Esophagus squamous epithelium (tissue), 5 donors: ENCODE data around the gene CDK5RAP1. TPM values are rescaled to one million over a fixed set of nuclear protein-coding genes. Genes with fewer than 3 reads are reported as not detected.

Experiments used
- DNase-seq: peaks from one replicate; lab custom pipeline; 2025; lab: John Stamatoyannopoulos, UW
- H3K27ac ChIP-seq, 4 donors: fragments of 200-600 bp; sonication (generic); one replicate each; pipeline ENCODE4 v1.5.1; 2016 to 2019; ENCODE audit warnings: mild to moderate bottlenecking in 1 of 4
- H3K27me3 ChIP-seq, 4 donors: fragments of 200-600 bp; sonication (generic); 1 replicate in 3 of 4; 2 replicates in 1 of 4; pipeline versions ENCODE4 v1.5.1 to v1.6.0; 2017 to 2021; ENCODE audit warnings: antibody characterized with exemption in 1 of 4
- H3K36me3 ChIP-seq, 3 donors: fragments of 200-600 bp; sonication (generic); one replicate each; pipeline ENCODE4 v1.5.1; 2016 to 2019
- H3K4me1 ChIP-seq, 3 donors: fragments of 200-600 bp; sonication (generic); one replicate each; pipeline ENCODE4 v1.5.1; 2017 to 2019
- H3K4me3 ChIP-seq, 4 donors: fragments of 200-600 bp; sonication (generic); 1 replicate in 3 of 4; 2 replicates in 1 of 4; pipeline ENCODE4 v1.5.1; 2016 to 2019; ENCODE audit warnings: mild to moderate bottlenecking in 2 of 4, moderate library complexity in 1 of 4
- H3K9me3 ChIP-seq, 3 donors: fragments of 200-600 bp; sonication (generic); one replicate each; pipeline ENCODE4 v1.5.1; 2016 to 2019
- CTCF ChIP-seq, 6 experiments: fragments of 450-650 bp in 4 of 6; fragments of 200-600 bp in 2 of 6; sonication (generic) in 2 of 6; IDR thresholded peaks; one replicate each; pipeline ENCODE4 v1.5.1; 2016 to 2019; ENCODE audit warnings: antibody characterized with exemption in 6 of 6, mild to moderate bottlenecking in 4 of 6, moderate library complexity in 4 of 6
- POLR2A ChIP-seq, 4 donors: fragments of 450-650 bp; IDR thresholded peaks; one replicate each; pipeline ENCODE4 v1.6.1; 2017; ENCODE audit warnings: antibody characterized with exemption in 4 of 4, mild to moderate bottlenecking in 4 of 4, moderate library complexity in 3 of 4
- WGBS, 2 donors: methylation state at CpG; one replicate each; pipeline ENCODE4 v1.1.5; 2018; 5-methylcytosine and 5-hydroxymethylcytosine counted together
- intact Hi-C: fragments of 100-400 bp; cut with DNase I; formaldehyde crosslinking; loops from one replicate; pipeline ENCODE4 v1.15.0; 2022
- total RNA-seq, 4 donors: library from RNA; depleted of rRNA; stranded (reverse); fragments of >200 nt; gene quantifications; one replicate each; pipeline ENCODE4 v1.1.0, GENCODE V29; 2016
- donor health status: DM: yes; HTN: yes; CAD: no.

CDK5RAP1 gene
- total RNA-seq, 4 donors from 2014 or later = 13.5 to 23.2 (median 20.1) TPM

- DNase-seq = no peak
- H3K36me3 ChIP-seq = peaks cover 14 to 99% (median 22%) of the 10 kb centered on the region in 3 donors
- 82 to 87% methylated on average over 3 to 4 of the region's 4 CpGs for WGBS, 2 donors
Measured at GRCh38 chr20:33372993-33373441, 28.3 kb downstream of the CDK5RAP1 start.

GRCh38 chr20:33370291-33370690, 31.0 kb downstream of the CDK5RAP1 start:
- H3K4me1 ChIP-seq = no peaks in the 10 kb centered on the region
- peak overlapping the region in 2 of 4 donors; percentile 54 to 72 for H3K27ac ChIP-seq
- no peaks in the 10 kb centered on the region for H3K27me3 ChIP-seq
- H3K4me3 ChIP-seq = no peak overlapping the region
- intact Hi-C loops = no loop called here
- no peak for DNase-seq
- H3K36me3 ChIP-seq = peaks cover 8 to 99% (median 15%) of the 10 kb centered on the region in 3 donors
- TF ChIP-seq CTCF (IDR thresholded peaks at IDR 0.05) (no peak), POLR2A (IDR thresholded peaks at IDR 0.05) (peak in 1 of 4 donors; percentile 22)
- 88 to 89% methylated on average over 5 to 7 of the region's 8 CpGs for WGBS, 2 donors
- no peaks in the 10 kb centered on the region for H3K9me3 ChIP-seq

More at GRCh38 chr20:33372993-33373441, 28.3 kb downstream of the CDK5RAP1 start:
- intact Hi-C loops = no loop called here
- no peaks in the 10 kb centered on the region for H3K27me3 ChIP-seq
- no peak overlapping the region for H3K27ac ChIP-seq
- TF ChIP-seq CTCF (IDR thresholded peaks at IDR 0.05) (no peak), POLR2A (IDR thresholded peaks at IDR 0.05) (no peak)
- no peaks in the 10 kb centered on the region for H3K4me1 ChIP-seq
- H3K4me3 ChIP-seq = no peak overlapping the region
- H3K9me3 ChIP-seq = no peaks in the 10 kb centered on the region

GRCh38 chr20:33362898-33363297, 38.4 kb downstream of the CDK5RAP1 start:
- H3K36me3 ChIP-seq = peaks cover 0 to 99% (median 6%) of the 10 kb centered on the region in 3 donors

DNA sequence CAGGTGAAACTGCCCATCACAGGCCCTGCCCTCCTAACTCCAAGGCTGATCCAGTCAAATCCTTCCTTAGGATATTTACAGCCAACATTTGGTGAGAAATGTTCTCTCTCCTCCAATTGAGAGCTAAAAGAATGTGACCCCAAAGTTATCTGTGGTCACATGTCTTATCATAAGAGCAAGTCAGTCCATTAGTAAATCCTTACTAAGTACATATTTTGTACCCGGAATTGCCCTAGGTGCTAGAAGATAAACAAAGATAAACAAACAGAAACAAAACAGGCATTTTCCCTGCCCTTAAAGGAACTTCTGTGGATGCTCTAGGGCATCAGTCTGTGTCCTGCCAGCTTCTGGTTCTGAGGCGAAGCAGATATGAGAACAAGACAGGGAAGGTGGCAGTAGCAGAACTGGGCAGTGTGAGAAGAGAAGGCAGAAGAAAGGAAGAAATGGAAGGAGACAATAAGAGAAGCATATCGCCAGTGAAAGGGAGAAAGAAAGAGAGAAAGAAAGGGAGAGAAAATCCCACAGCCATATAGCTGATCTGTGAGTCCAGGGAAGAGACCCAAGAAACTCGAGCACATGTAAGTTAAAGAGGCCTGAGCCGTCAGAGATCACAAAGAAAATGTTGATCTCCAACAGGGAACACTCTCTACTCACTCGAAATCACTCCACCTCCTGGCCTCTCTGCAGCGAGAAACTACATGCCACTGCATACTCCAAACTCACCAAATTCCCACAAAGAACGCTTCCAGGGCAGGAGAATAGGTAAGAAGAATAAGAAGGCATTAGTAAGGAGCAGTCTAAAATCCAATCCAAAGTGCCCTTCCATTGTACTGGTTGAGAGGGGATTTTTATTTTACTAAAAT, 41.7 kb downstream of the CDK5RAP1 start:
- Histone ChIP-seq H3K27ac (no peak overlapping the region), H3K4me1 (no peaks in the 10 kb centered on the region), H3K36me3 (peaks cover 0 to 97% (median 0%) of the 10 kb centered on the region in 3 donors), H3K27me3 (no peaks in the 10 kb centered on the region), H3K9me3 (no peaks in the 10 kb centered on the region), H3K4me3 (no peak overlapping the region)
- intact Hi-C loops = no loop called here
- TF ChIP-seq CTCF (IDR thresholded peaks at IDR 0.05) = no peak
- TF ChIP-seq POLR2A (IDR thresholded peaks at IDR 0.05) = no peak
- DNase-seq = no peak
- 84 to 87% methylated on average over 8 of the region's 8 CpGs for WGBS, 2 donors

More at GRCh38 chr20:33362898-33363297, 38.4 kb downstream of the CDK5RAP1 start:
- TF ChIP-seq POLR2A (IDR thresholded peaks at IDR 0.05) = no peak
- no peak for TF ChIP-seq CTCF (IDR thresholded peaks at IDR 0.05)
- DNase-seq = no peak
- intact Hi-C loops = no loop called here
- no peaks in the 10 kb centered on the region for H3K9me3 ChIP-seq
- no peaks in the 10 kb centered on the region for H3K4me1 ChIP-seq
- WGBS, 2 donors = 82 to 93% methylated on average over 1 of the region's 1 CpG
- H3K27ac ChIP-seq = no peak overlapping the region
- no peak overlapping the region for H3K4me3 ChIP-seq
- no peaks in the 10 kb centered on the region for H3K27me3 ChIP-seq

DNA sequence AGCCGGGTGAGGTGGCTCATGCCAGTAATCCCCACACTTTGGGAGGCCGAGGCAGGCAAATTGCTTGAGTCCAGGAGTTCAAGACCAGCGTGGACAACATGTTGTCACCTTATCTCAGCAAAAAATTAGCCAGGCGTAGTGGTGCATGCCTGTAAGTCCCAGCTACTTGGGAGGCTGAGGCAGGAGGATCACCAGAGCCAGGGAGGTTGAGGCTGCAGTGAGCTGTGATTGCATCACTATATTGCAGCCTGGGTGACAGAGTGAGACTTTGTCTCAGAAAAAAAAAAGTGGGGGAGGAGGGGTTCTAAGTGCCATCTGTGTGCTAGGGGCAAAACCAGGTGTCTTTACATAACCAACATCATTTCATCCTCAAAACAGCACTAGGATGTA, 48.3 kb downstream of the CDK5RAP1 start:
- no peak for DNase-seq
- intact Hi-C loops = no loop called here
- no peak overlapping the region for H3K4me3 ChIP-seq
- no peaks in the 10 kb centered on the region for H3K9me3 ChIP-seq
- no peaks in the 10 kb centered on the region for H3K4me1 ChIP-seq
- H3K36me3 ChIP-seq = peaks cover 0 to 78% (median 0%) of the 10 kb centered on the region in 3 donors
- TF ChIP-seq CTCF (IDR thresholded peaks at IDR 0.05) (no peak), POLR2A (IDR thresholded peaks at IDR 0.05) (no peak)
- WGBS, 2 donors = 87 to 90% methylated on average over 4 of the region's 4 CpGs
- no peaks in the 10 kb centered on the region for H3K27me3 ChIP-seq
- no peak overlapping the region for H3K27ac ChIP-seq
